Measurements from ENCODE around the gene GPAM. TPM values are rescaled to one million over a fixed set of nuclear protein-coding genes. Genes with fewer than 3 reads are reported as not detected.

Gene GPAM
- total and polyA plus RNA-seq, 2 of the 8 experiments (the other 6 are each of a cell fraction or from before 2014, with no cell fraction given) = 5.5 to 15.5 TPM

GRCh38 chr10:112145263-112145662 lies 38.3 kb downstream of the GPAM start (continued):
- TF ChIP-seq HDAC6 (IDR thresholded peaks at IDR 0.05; ENCODE audit: low read depth, low read length) (no peak), SP1 (IDR thresholded peaks at IDR 0.05; ENCODE audit: low read depth, low read length) (no peak), FOSL1 (IDR thresholded peaks at IDR 0.05; ENCODE audit: insufficient read depth, low read depth, low read length) (no peak), NANOG (IDR thresholded peaks at IDR 0.05; ENCODE audit: insufficient read depth, low read depth, low read length, poor library complexity, severe bottlenecking) (no peak)

All from H1 (cell line).